ENCODE data around the gene UBL4A.

Gene UBL4A

DNA sequence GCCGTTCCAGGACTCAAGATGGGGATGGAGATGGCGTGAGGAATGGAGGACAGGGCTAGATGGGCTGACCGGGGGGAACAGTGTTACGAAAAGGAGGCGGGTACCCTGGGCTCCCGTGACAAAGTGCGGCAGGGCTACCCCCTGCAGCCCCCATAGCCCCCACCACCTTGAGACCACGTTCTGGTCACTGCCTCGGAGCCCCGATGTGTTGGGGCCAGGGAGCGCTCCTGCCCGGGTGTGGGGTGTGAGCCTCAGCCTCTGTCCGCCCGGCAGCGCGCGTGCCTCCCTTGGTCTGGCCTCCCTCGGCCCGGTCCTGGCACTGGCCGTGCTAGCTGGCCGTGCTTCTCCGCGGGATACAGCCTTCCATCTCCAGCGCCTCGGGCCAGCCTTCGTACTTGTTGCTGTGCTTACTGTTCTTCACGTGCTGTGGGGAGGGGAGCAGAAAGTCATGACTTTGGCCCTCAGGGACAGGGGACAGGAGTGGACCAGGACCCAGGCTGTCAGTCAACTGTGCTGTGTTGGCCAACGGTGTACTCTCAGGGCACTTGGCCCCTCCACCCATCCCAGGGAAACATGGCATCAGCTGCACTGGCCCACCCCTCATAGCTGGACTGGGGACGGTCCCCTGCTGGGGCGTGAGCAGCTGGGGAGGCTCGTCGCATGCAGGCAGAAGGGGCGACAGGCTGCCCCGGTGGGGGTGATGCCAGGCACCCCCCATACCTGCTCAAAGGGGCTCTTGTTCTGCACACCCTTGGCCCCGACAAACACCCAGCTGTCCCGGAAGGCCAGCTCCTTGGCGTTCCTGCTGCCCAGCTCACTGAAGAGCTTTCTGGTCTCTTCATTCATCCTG is 20.3 kb upstream of the UBL4A start:
- DNase-seq: no peak
- ATAC-seq (ENCODE audit: insufficient read depth, low read depth): no peak
- Histone ChIP-seq H4K20me1 (ENCODE audit: insufficient read depth, low read length) (no peaks in the 10 kb centered on the region), H3K4me1 (ENCODE audit: insufficient read depth, low read length) (peaks cover 2% of the 10 kb centered on the region; the same call in 1 of the 2 replicates), H3K27ac (ENCODE audit: low read length) (no peak overlapping the region), H3K27me3 (ENCODE audit: insufficient read depth, low read length, poor library complexity) (no peaks in the 10 kb centered on the region), H3K79me2 (ENCODE audit: insufficient read depth, low read length) (no peaks in the 10 kb centered on the region), H3K9ac (ENCODE audit: low read depth, low read length) (no peak overlapping the region), H3K4me3 (ENCODE audit: low read depth in 1 of 2, low read length in 2 of 2) (no peak overlapping the region), H3K9me3 (ENCODE audit: insufficient read depth, low read length, severe bottlenecking) (no peaks in the 10 kb centered on the region), H2AFZ (ENCODE audit: low read depth, low read length) (no peak overlapping the region), H3K36me3 (ENCODE audit: insufficient read depth, low read length) (peaks cover 22% of the 10 kb centered on the region), H3K4me2 (ENCODE audit: insufficient read depth, low read length) (no peak overlapping the region)
- TF ChIP-seq EZH2 (IDR thresholded peaks at IDR 0.05; ENCODE audit: borderline replicate concordance, low read depth, low read length, severe bottlenecking): no peak
- no peak for TF ChIP-seq CTCF (IDR thresholded peaks at IDR 0.05; ENCODE audit: borderline replicate concordance, extremely low read depth, low read length, poor library complexity, severe bottlenecking)

GRCh38 chrX:154505734-154506133 is 19.3 kb upstream of the UBL4A start:
- ATAC-seq (ENCODE audit: insufficient read depth, low read depth): no peak
- Histone ChIP-seq H3K27ac (ENCODE audit: low read length) (no peak overlapping the region), H3K4me3 (ENCODE audit: low read depth in 1 of 2, low read length in 2 of 2) (no peak overlapping the region)

GRCh38 chrX:154502989-154503388 is 16.6 kb upstream of the UBL4A start:
- no peaks in the 10 kb centered on the region for H3K27me3 ChIP-seq (ENCODE audit: insufficient read depth, low read length, poor library complexity)

More at GRCh38 chrX:154505734-154506133, 19.3 kb upstream of the UBL4A start:
- Histone ChIP-seq H3K36me3 (ENCODE audit: insufficient read depth, low read length) (peaks cover 22% of the 10 kb centered on the region), H3K4me2 (ENCODE audit: insufficient read depth, low read length) (no peak overlapping the region), H3K9ac (ENCODE audit: low read depth, low read length) (no peak overlapping the region), H2AFZ (ENCODE audit: low read depth, low read length) (no peak overlapping the region), H4K20me1 (ENCODE audit: insufficient read depth, low read length) (no peaks in the 10 kb centered on the region), H3K27me3 (ENCODE audit: insufficient read depth, low read length, poor library complexity) (no peaks in the 10 kb centered on the region), H3K9me3 (ENCODE audit: insufficient read depth, low read length, severe bottlenecking) (no peaks in the 10 kb centered on the region), H3K4me1 (ENCODE audit: insufficient read depth, low read length) (no peaks in the 10 kb centered on the region), H3K79me2 (ENCODE audit: insufficient read depth, low read length) (no peaks in the 10 kb centered on the region)
- no peak for DNase-seq
- no peak for TF ChIP-seq CTCF (IDR thresholded peaks at IDR 0.05; ENCODE audit: borderline replicate concordance, extremely low read depth, low read length, poor library complexity, severe bottlenecking)
- no peak for TF ChIP-seq EZH2 (IDR thresholded peaks at IDR 0.05; ENCODE audit: borderline replicate concordance, low read depth, low read length, severe bottlenecking)

More at GRCh38 chrX:154502989-154503388, 16.6 kb upstream of the UBL4A start:
- TF ChIP-seq EZH2 (IDR thresholded peaks at IDR 0.05; ENCODE audit: borderline replicate concordance, low read depth, low read length, severe bottlenecking): no peak
- no peak for TF ChIP-seq CTCF (IDR thresholded peaks at IDR 0.05; ENCODE audit: borderline replicate concordance, extremely low read depth, low read length, poor library complexity, severe bottlenecking)
- Histone ChIP-seq H3K9ac (ENCODE audit: low read depth, low read length) (no peak overlapping the region), H3K27ac (ENCODE audit: low read length) (no peak overlapping the region), H2AFZ (ENCODE audit: low read depth, low read length) (no peak overlapping the region), H4K20me1 (ENCODE audit: insufficient read depth, low read length) (no peaks in the 10 kb centered on the region), H3K79me2 (ENCODE audit: insufficient read depth, low read length) (no peaks in the 10 kb centered on the region), H3K4me3 (ENCODE audit: low read depth in 1 of 2, low read length in 2 of 2) (no peak overlapping the region), H3K4me2 (ENCODE audit: insufficient read depth, low read length) (no peak overlapping the region), H3K4me1 (ENCODE audit: insufficient read depth, low read length) (no peaks in the 10 kb centered on the region), H3K9me3 (ENCODE audit: insufficient read depth, low read length, severe bottlenecking) (no peaks in the 10 kb centered on the region), H3K36me3 (ENCODE audit: insufficient read depth, low read length) (peaks cover 19% of the 10 kb centered on the region; the same call in 1 of the 2 replicates)
- DNase-seq (no peak), ATAC-seq (ENCODE audit: insufficient read depth, low read depth) (no peak)
